Subcutaneous adipose tissue (tissue), 4 donors: ENCODE data around the gene RREB1. TPM values are rescaled to one million over a fixed set of nuclear protein-coding genes. Genes with fewer than 3 reads are reported as not detected.

Experiments used
- total RNA-seq, 4 donors: library from RNA; depleted of rRNA; stranded (reverse); fragments of >200 nt; gene quantifications; one replicate each; pipeline ENCODE4 v1.1.0, GENCODE V29; 2016
- TF ChIP-seq, protein P1 (sequence below): fragments of 450-650 bp; IDR thresholded peaks from one replicate; pipeline ENCODE4 v1.5.1; 2016; ENCODE audit warnings: low read depth, mild to moderate bottlenecking, control low read depth, antibody characterized with exemption, moderate library complexity

The RREB1 gene
- total RNA-seq, 4 donors from 2014 or later, result 33.0 to 61.0 (median 40.5) TPM

- TF ChIP-seq, protein P1, sequence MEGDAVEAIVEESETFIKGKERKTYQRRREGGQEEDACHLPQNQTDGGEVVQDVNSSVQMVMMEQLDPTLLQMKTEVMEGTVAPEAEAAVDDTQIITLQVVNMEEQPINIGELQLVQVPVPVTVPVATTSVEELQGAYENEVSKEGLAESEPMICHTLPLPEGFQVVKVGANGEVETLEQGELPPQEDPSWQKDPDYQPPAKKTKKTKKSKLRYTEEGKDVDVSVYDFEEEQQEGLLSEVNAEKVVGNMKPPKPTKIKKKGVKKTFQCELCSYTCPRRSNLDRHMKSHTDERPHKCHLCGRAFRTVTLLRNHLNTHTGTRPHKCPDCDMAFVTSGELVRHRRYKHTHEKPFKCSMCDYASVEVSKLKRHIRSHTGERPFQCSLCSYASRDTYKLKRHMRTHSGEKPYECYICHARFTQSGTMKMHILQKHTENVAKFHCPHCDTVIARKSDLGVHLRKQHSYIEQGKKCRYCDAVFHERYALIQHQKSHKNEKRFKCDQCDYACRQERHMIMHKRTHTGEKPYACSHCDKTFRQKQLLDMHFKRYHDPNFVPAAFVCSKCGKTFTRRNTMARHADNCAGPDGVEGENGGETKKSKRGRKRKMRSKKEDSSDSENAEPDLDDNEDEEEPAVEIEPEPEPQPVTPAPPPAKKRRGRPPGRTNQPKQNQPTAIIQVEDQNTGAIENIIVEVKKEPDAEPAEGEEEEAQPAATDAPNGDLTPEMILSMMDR, result no peak
These were observed 46.8 kb downstream of the RREB1 start for GRCh38 chr6:7154341-7155139.

GRCh38 chr6:7155871-7156579, 48.3 kb downstream of the RREB1 start:
- TF ChIP-seq, protein P1, result no peak

DNA sequence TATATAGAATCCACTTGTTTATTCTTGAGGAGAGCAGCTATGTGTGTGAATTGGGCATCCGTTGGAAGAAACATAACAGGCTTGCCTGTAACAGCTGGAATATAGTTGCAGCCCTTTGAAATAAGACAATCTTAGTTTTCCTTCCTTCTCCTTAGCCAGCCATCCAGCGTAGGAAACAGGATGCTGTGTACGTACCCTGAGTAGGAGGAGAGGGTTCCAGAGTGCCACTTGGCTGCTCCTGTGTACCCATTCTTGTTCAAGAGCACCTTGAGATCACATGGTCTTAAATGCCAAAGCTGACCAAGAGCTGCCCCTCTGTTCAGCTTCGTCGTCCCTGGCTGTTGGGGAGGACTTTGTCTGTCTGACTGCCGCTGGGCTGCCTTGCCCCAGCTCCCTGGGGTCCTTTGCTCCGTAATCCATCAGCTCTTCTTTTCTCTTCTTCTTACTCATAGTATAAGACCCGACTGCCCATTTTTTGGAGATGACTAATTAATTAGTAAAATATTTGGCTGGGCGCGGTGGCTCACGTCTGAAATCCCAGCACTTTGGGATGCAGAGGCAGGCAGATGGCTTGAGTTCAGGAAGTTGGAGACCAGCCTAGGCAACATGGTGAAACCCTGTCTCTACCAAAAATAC, 49.0 kb downstream of the RREB1 start:
- TF ChIP-seq, protein P1, result no peak

DNA sequence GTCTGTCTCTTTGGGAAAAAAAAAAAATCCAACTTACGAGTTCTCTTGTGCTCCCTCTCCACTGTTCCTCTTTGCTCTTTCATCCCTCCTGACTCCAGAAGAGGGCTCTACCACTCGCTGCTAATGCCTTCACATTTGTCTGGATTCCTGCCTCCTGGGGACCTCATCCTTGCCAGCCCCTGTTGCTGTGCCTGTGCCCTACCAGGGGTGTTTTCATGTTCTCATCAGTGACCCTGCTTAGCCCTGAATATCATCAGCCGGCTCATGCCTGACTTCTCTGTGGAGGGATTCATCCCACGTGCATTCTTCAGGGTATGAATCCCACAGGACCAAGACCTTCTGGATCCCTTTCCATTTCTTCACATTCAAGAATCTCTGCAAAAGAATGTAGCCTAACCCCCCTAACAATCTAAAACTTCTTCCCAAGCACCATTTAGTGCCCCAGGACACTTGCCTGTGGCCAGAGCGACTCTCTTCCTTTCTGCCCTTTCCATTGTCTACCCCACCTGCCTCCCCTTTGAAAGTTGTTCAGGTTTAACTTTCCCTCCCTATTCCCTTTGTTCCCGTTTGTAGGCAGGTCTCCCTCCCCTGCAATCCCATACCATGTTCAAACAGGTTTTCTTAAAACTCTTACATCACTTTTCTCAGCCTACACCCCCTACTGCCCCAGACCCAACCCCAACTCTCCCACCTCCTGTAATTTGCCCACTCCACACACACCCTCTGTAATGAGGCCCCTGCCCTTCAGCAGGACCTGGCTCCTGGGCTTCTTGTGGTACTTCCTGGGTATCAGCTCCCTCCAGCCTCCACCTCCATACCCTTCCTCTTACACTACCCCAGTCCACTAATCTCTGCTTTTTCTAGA, 50.2 kb downstream of the RREB1 start:
- TF ChIP-seq, protein P1, result no peak

DNA sequence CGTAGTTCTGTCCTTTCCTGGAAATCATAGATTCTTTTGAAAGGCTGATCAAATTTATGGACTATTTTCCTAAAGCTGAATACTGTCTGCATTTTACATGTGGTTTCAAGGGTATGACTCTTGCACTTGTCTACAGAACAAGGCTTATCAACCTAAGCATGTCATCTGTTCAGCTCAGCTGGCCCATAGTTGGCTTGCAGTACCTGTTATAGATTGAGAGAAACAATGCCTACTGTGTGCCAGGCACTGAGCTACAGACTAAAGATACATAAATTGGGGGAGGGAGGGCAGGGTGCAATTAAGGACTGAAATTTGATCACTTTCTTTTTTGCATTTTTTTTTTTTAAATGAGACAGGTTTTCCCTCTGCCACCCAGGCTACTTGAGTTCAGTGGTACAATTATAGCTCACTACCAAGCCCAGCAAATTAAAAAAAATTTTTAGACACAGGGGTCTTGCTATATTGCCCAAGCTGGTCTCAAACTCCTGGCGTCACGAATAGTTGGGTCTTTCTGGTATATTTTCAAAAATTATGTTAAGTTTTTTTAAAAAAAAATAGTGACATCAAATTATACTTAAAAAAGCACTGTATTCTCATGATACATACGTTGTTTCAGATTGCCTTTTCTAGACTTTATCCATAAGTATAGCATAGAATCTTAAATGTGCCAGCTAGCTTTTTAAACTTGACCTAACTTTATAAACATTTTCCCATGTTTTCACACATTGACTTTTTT, 52.2 kb downstream of the RREB1 start:
- TF ChIP-seq, protein P1, result no peak

- TF ChIP-seq, protein P1, result no peak
These were observed 53.5 kb downstream of the RREB1 start for GRCh38 chr6:7161253-7161623.
